Thymus (tissue), 11 donors: Measurements from ENCODE around the gene MACROH2A1. TPM values are rescaled to one million over a fixed set of nuclear protein-coding genes. Genes with fewer than 3 reads are reported as not detected.

Experiments
- DNase-seq, 9 donors: peaks; one replicate each; pipeline ENCODE4 v3.0.0-alpha.2; 2013; ENCODE audit warnings: low spot score in 9 of 9, low read depth in 6 of 9, missing footprints in 1 of 9
- H3K27ac ChIP-seq, 2 donors: one replicate each; pipeline ENCODE4 v1.5.1; 2013; ENCODE audit warnings: control low read depth in 1 of 2, low read depth in 1 of 2, low read length in 1 of 2, mild to moderate bottlenecking in 1 of 2, moderate library complexity in 1 of 2
- H3K27me3 ChIP-seq, 2 donors: one replicate each; pipeline ENCODE4 v1.5.1; 2013; ENCODE audit warnings: low read length in 1 of 2; ENCODE audit not compliant: control insufficient read depth in 2 of 2, insufficient read depth in 1 of 2
- H3K36me3 ChIP-seq, 2 donors: one replicate each; pipeline ENCODE4 v1.5.1; 2013; ENCODE audit warnings: low read length in 1 of 2, mild to moderate bottlenecking in 1 of 2, moderate library complexity in 1 of 2; ENCODE audit not compliant: control insufficient read depth in 2 of 2, insufficient read depth in 2 of 2
- H3K4me1 ChIP-seq, 2 donors: one replicate each; pipeline ENCODE4 v1.5.1; 2013; ENCODE audit warnings: low read length in 2 of 2; ENCODE audit not compliant: control insufficient read depth in 2 of 2, insufficient read depth in 2 of 2
- H3K4me3 ChIP-seq, 2 donors: one replicate each; pipeline ENCODE4 v1.5.1; 2013; ENCODE audit warnings: low read length in 2 of 2, control low read depth in 1 of 2, mild to moderate bottlenecking in 1 of 2
- H3K9me3 ChIP-seq, 2 donors: one replicate each; pipeline ENCODE4 v1.5.1; 2013; ENCODE audit warnings: low read length in 1 of 2, mild to moderate bottlenecking in 1 of 2; ENCODE audit not compliant: control insufficient read depth in 2 of 2, insufficient read depth in 1 of 2
- WGBS: extraction: QIAGEN DNeasy Blood & Tissue Kit; methylation state at CpG from one replicate; pipeline ENCODE4 v1.1.7; 2013; 5-methylcytosine and 5-hydroxymethylcytosine counted together
- polyA plus RNA-seq: library from polyadenylated mRNA; stranded (reverse); fragments of 200-250 nt; gene quantifications from one replicate; pipeline ENCODE4 v1.2.3, GENCODE V29; 2013
- total RNA-seq: library from RNA; stranded (reverse); fragments of 120-200 nt; gene quantifications from one replicate; pipeline ENCODE4 v1.2.4, GENCODE V29; 2013
- donor health status: healthy.

MACROH2A1 gene
- total and polyA plus RNA-seq, 2 donors: 206 to 244 TPM

GRCh38 chr5:135437796-135438560, 38.9 kb upstream of the MACROH2A1 start:
- H3K4me1 ChIP-seq: peaks cover 0 to 47% of the 10 kb centered on the region in 2 donors
- no peaks in the 10 kb centered on the region for H3K36me3 ChIP-seq

GRCh38 chr5:135437422-135437795, 38.4 kb upstream of the MACROH2A1 start:
- H3K4me1 ChIP-seq: peaks cover 0 to 45% of the 10 kb centered on the region in 2 donors
- no peaks in the 10 kb centered on the region for H3K36me3 ChIP-seq
- no peak for DNase-seq
- 27% methylated on average over 7 of the region's 7 CpGs for WGBS
- H3K9me3 ChIP-seq: no peaks in the 10 kb centered on the region
- no peak overlapping the region for H3K27ac ChIP-seq
- no peaks in the 10 kb centered on the region for H3K27me3 ChIP-seq
- H3K4me3 ChIP-seq: no peak overlapping the region

More at GRCh38 chr5:135437796-135438560, 38.9 kb upstream of the MACROH2A1 start:
- Histone ChIP-seq H3K27me3 (no peaks in the 10 kb centered on the region), H3K4me3 (no peak overlapping the region), H3K27ac (no peak overlapping the region), H3K9me3 (no peaks in the 10 kb centered on the region)
- DNase-seq: no peak
- 87% methylated on average over 13 of the region's 13 CpGs for WGBS

GRCh38 chr5:135436951-135437418, 38.0 kb upstream of the MACROH2A1 start:
- DNase-seq: no peak
- no peaks in the 10 kb centered on the region for H3K27me3 ChIP-seq
- 72% methylated on average over 7 of the region's 7 CpGs for WGBS
- H3K27ac ChIP-seq: no peak overlapping the region
- no peak overlapping the region for H3K4me3 ChIP-seq
- H3K36me3 ChIP-seq: no peaks in the 10 kb centered on the region
- peaks cover 0 to 41% of the 10 kb centered on the region in 2 donors for H3K4me1 ChIP-seq
- no peaks in the 10 kb centered on the region for H3K9me3 ChIP-seq

- Histone ChIP-seq H3K27me3 (no peaks in the 10 kb centered on the region), H3K36me3 (no peaks in the 10 kb centered on the region), H3K4me3 (no peak overlapping the region), H3K4me1 (peaks cover 0 to 33% of the 10 kb centered on the region in 2 donors), H3K9me3 (no peaks in the 10 kb centered on the region), H3K27ac (no peak overlapping the region)
- 93% methylated on average over 9 of the region's 9 CpGs for WGBS
- no peak for DNase-seq
Observed at GRCh38 chr5:135435467-135436330, 36.7 kb upstream of the MACROH2A1 start.

- WGBS: 79% methylated on average over 24 of the region's 24 CpGs
- Histone ChIP-seq H3K4me3 (no peak overlapping the region), H3K36me3 (no peaks in the 10 kb centered on the region), H3K27me3 (no peaks in the 10 kb centered on the region), H3K4me1 (peaks cover 0 to 29% of the 10 kb centered on the region in 2 donors), H3K9me3 (no peaks in the 10 kb centered on the region), H3K27ac (no peak overlapping the region)
- DNase-seq: no peak
Observed at GRCh38 chr5:135434591-135435466, 35.8 kb upstream of the MACROH2A1 start.

GRCh38 chr5:135433681-135434426, 34.8 kb upstream of the MACROH2A1 start:
- peaks cover 0 to 25% of the 10 kb centered on the region in 2 donors for H3K4me1 ChIP-seq
- H3K36me3 ChIP-seq: no peaks in the 10 kb centered on the region
- peaks cover 0 to under 1% of the 10 kb centered on the region in 2 donors for H3K9me3 ChIP-seq
- WGBS: 93% methylated on average over 12 of the region's 12 CpGs
- no peak for DNase-seq
- H3K27ac ChIP-seq: no peak overlapping the region
- H3K4me3 ChIP-seq: no peak overlapping the region
- no peaks in the 10 kb centered on the region for H3K27me3 ChIP-seq

GRCh38 chr5:135432113-135432512, 33.1 kb upstream of the MACROH2A1 start:
- H3K27ac ChIP-seq: no peak overlapping the region
- 96% methylated on average over 4 of the region's 4 CpGs for WGBS

GRCh38 chr5:135430135-135430437, 31.1 kb upstream of the MACROH2A1 start:
- Histone ChIP-seq H3K27me3 (no peaks in the 10 kb centered on the region), H3K27ac (no peak overlapping the region), H3K36me3 (no peaks in the 10 kb centered on the region), H3K4me1 (peaks cover 3 to 12% of the 10 kb centered on the region in 2 donors), H3K9me3 (peaks cover 0 to 4% of the 10 kb centered on the region in 2 donors), H3K4me3 (no peak overlapping the region)
- DNase-seq: no peak
- WGBS: 96% methylated on average over 7 of the region's 7 CpGs

More at GRCh38 chr5:135432113-135432512, 33.1 kb upstream of the MACROH2A1 start:
- H3K36me3 ChIP-seq: no peaks in the 10 kb centered on the region
- no peaks in the 10 kb centered on the region for H3K27me3 ChIP-seq
- no peak for DNase-seq
- no peak overlapping the region for H3K4me3 ChIP-seq
- H3K9me3 ChIP-seq: peaks cover 0 to 4% of the 10 kb centered on the region in 2 donors
- H3K4me1 ChIP-seq: peaks cover 0 to 8% of the 10 kb centered on the region in 2 donors
